ENCODE results near the gene OR5H6. TPM values are rescaled to one million over a fixed set of nuclear protein-coding genes. Genes with fewer than 3 reads are reported as not detected.
"Not testable (repeated sequence)": the region's sequence is repeated elsewhere in the genome, so short reads cannot be mapped to it uniquely, and the experiment has no call there.

Gene OR5H6
- not detected for total RNA-seq

- peaks cover 1% of the 10 kb centered on the region for H3K9me3 Mint-ChIP-seq
- DNase-seq: no peak
Observed at GRCh38 chr3:98263944-98264343, at the start of gene OR5H6. Gene OR5H6 (plus strand): TSS chr3:98264244. CDS start chr3:98264333, 89 bp downstream.

GRCh38 chr3:98215051-98215450 is 49.0 kb upstream of the OR5H6 start:
- H3K27ac Mint-ChIP-seq: no peak overlapping the region
- ChIA-PET CTCF (no interaction called here), POLR2A (no interaction called here)
- H3K4me3 Mint-ChIP-seq: no peak overlapping the region
- no peaks in the 10 kb centered on the region for H3K4me1 Mint-ChIP-seq (ENCODE audit: low read depth)
- H3K9me3 Mint-ChIP-seq: no peaks in the 10 kb centered on the region
- H3K36me3 Mint-ChIP-seq: no peaks in the 10 kb centered on the region
- no peaks in the 10 kb centered on the region for H3K27me3 Mint-ChIP-seq
- intact Hi-C loops (cut with micrococcal nuclease): no loop called here
- DNase-seq: no peak

More at GRCh38 chr3:98263944-98264343, at the start of gene OR5H6:
- Mint-ChIP-seq H3K27ac (no peak within 1 kb of the TSS), H3K36me3 (no peaks in the 10 kb centered on the region), H3K4me3 (no peak within 1 kb of the TSS), H3K4me1 (ENCODE audit: low read depth) (no peaks in the 10 kb centered on the region), H3K27me3 (peaks cover 3% of the 10 kb centered on the region)
- ChIA-PET CTCF (no interaction called here), POLR2A (no interaction called here)
- intact Hi-C loops (cut with micrococcal nuclease): no loop called here

- Mint-ChIP-seq H3K27ac (no peak overlapping the region), H3K27me3 (peaks cover 2% of the 10 kb centered on the region), H3K4me3 (no peak overlapping the region), H3K36me3 (no peaks in the 10 kb centered on the region), H3K9me3 (no peaks in the 10 kb centered on the region), H3K4me1 (ENCODE audit: low read depth) (no peaks in the 10 kb centered on the region)
- POLR2A ChIA-PET: no interaction called here
- intact Hi-C loops (cut with micrococcal nuclease): no loop called here
- CTCF ChIA-PET: no interaction called here
- no peak for DNase-seq
Observed at GRCh38 chr3:98223907-98224672, 40.0 kb upstream of the OR5H6 start.

- ChIA-PET POLR2A (no interaction called here), CTCF (no interaction called here)
- no peak overlapping the region for H3K27ac Mint-ChIP-seq
- intact Hi-C loops (cut with micrococcal nuclease): no loop called here
- H3K27me3 Mint-ChIP-seq: peaks cover 8% of the 10 kb centered on the region
- H3K9me3 Mint-ChIP-seq: no peaks in the 10 kb centered on the region
- H3K4me1 Mint-ChIP-seq (ENCODE audit: low read depth): no peaks in the 10 kb centered on the region
- DNase-seq: no peak
- no peaks in the 10 kb centered on the region for H3K36me3 Mint-ChIP-seq
- no peak overlapping the region for H3K4me3 Mint-ChIP-seq
Observed at GRCh38 chr3:98232489-98232888, 31.6 kb upstream of the OR5H6 start.

GRCh38 chr3:98233468-98233867 is 30.6 kb upstream of the OR5H6 start:
- intact Hi-C loops (cut with micrococcal nuclease): no loop called here
- ChIA-PET POLR2A (no interaction called here), CTCF (no interaction called here)
- Mint-ChIP-seq H3K9me3 (no peaks in the 10 kb centered on the region), H3K4me1 (ENCODE audit: low read depth) (no peaks in the 10 kb centered on the region), H3K27ac (no peak overlapping the region), H3K36me3 (no peaks in the 10 kb centered on the region), H3K27me3 (peaks cover 7% of the 10 kb centered on the region), H3K4me3 (no peak overlapping the region)
- no peak for DNase-seq

- Mint-ChIP-seq H3K4me3 (no peak overlapping the region), H3K4me1 (ENCODE audit: low read depth) (no peaks in the 10 kb centered on the region), H3K27me3 (peaks cover 7% of the 10 kb centered on the region), H3K27ac (no peak overlapping the region), H3K9me3 (no peaks in the 10 kb centered on the region), H3K36me3 (no peaks in the 10 kb centered on the region)
- ChIA-PET CTCF (no interaction called here), POLR2A (no interaction called here)
- intact Hi-C loops (cut with micrococcal nuclease): no loop called here
- no peak for DNase-seq
Observed at GRCh38 chr3:98240131-98240530, 23.9 kb upstream of the OR5H6 start.

GRCh38 chr3:98242155-98242554 is 21.9 kb upstream of the OR5H6 start:
- H3K4me1 Mint-ChIP-seq (ENCODE audit: low read depth): no peaks in the 10 kb centered on the region
- DNase-seq: no peak
- ChIA-PET CTCF (no interaction called here), POLR2A (no interaction called here)
- peaks cover 5% of the 10 kb centered on the region for H3K27me3 Mint-ChIP-seq
- H3K36me3 Mint-ChIP-seq: no peaks in the 10 kb centered on the region
- no peak overlapping the region for H3K27ac Mint-ChIP-seq
- H3K4me3 Mint-ChIP-seq: no peak overlapping the region
- H3K9me3 Mint-ChIP-seq: no peaks in the 10 kb centered on the region
- intact Hi-C loops (cut with micrococcal nuclease): no loop called here

- ChIA-PET POLR2A (no interaction called here), CTCF (no interaction called here)
- intact Hi-C loops (cut with micrococcal nuclease): no loop called here
- DNase-seq: no peak
- Mint-ChIP-seq H3K36me3 (no peaks in the 10 kb centered on the region), H3K27me3 (peaks cover 2% of the 10 kb centered on the region), H3K27ac (no peak overlapping the region), H3K4me1 (ENCODE audit: low read depth) (no peaks in the 10 kb centered on the region), H3K9me3 (no peaks in the 10 kb centered on the region), H3K4me3 (no peak overlapping the region)
Observed at GRCh38 chr3:98243843-98244242, 20.2 kb upstream of the OR5H6 start.

GRCh38 chr3:98246142-98246541 is 17.9 kb upstream of the OR5H6 start:
- intact Hi-C loops (cut with micrococcal nuclease): no loop called here
- no peaks in the 10 kb centered on the region for H3K4me1 Mint-ChIP-seq (ENCODE audit: low read depth)

GRCh38 chr3:98256026-98256425 is 8.0 kb upstream of the OR5H6 start:
- CTCF ChIA-PET: interaction anchor here (1.0 kb wide), 1 partner anchor 10 kb away, joined by 3 read pairs; no protein-coding TSS in a partner anchor
- H3K4me1 Mint-ChIP-seq (ENCODE audit: low read depth); POLR2A ChIA-PET; intact Hi-C loops (cut with micrococcal nuclease); H3K36me3 Mint-ChIP-seq; H3K9me3 Mint-ChIP-seq; H3K4me3 Mint-ChIP-seq; H3K27ac Mint-ChIP-seq; DNase-seq; H3K27me3 Mint-ChIP-seq: not testable (repeated sequence)

More at GRCh38 chr3:98246142-98246541, 17.9 kb upstream of the OR5H6 start:
- Mint-ChIP-seq H3K36me3 (no peaks in the 10 kb centered on the region), H3K27me3 (peaks cover 2% of the 10 kb centered on the region), H3K4me3 (no peak overlapping the region), H3K9me3 (no peaks in the 10 kb centered on the region), H3K27ac (no peak overlapping the region)
- CTCF ChIA-PET: interaction anchor here (0.9 kb wide), 1 partner anchor 10 kb away, joined by 3 read pairs; no protein-coding TSS in a partner anchor
- POLR2A ChIA-PET: no interaction called here
- DNase-seq: no peak

- no peak overlapping the region for H3K4me3 Mint-ChIP-seq
- H3K27me3 Mint-ChIP-seq: peaks cover 3% of the 10 kb centered on the region
- no peak for DNase-seq
- CTCF ChIA-PET: interaction anchor here (2.2 kb wide), 1 partner anchor 17 kb away, joined by 5 read pairs; no protein-coding TSS in a partner anchor
- H3K27ac Mint-ChIP-seq: no peak overlapping the region
- H3K4me1 Mint-ChIP-seq (ENCODE audit: low read depth): no peaks in the 10 kb centered on the region
- intact Hi-C loops (cut with micrococcal nuclease): no loop called here
- no peaks in the 10 kb centered on the region for H3K36me3 Mint-ChIP-seq
- POLR2A ChIA-PET: no interaction called here
- no peaks in the 10 kb centered on the region for H3K9me3 Mint-ChIP-seq
Observed at GRCh38 chr3:98259707-98260106, 4.3 kb upstream of the OR5H6 start.

- Mint-ChIP-seq H3K9me3 (no peaks in the 10 kb centered on the region), H3K4me3 (no peak overlapping the region), H3K36me3 (no peaks in the 10 kb centered on the region), H3K4me1 (ENCODE audit: low read depth) (no peaks in the 10 kb centered on the region), H3K27me3 (peaks cover 3% of the 10 kb centered on the region), H3K27ac (no peak overlapping the region)
- ChIA-PET CTCF (no interaction called here), POLR2A (no interaction called here)
- DNase-seq: no peak
- intact Hi-C loops (cut with micrococcal nuclease): no loop called here
Observed at GRCh38 chr3:98262046-98262445, 2.0 kb upstream of the OR5H6 start.

- POLR2A ChIA-PET: no interaction called here
- peaks cover 11% of the 10 kb centered on the region for H3K27me3 Mint-ChIP-seq
Observed at GRCh38 chr3:98269846-98270245, 5.8 kb downstream of the OR5H6 start.

More at GRCh38 chr3:98269846-98270245, 5.8 kb downstream of the OR5H6 start:
- DNase-seq: no peak
- H3K4me3 Mint-ChIP-seq: no peak overlapping the region
- CTCF ChIA-PET: no interaction called here
- H3K9me3 Mint-ChIP-seq: peaks cover 21% of the 10 kb centered on the region
- peaks cover 3% of the 10 kb centered on the region for H3K36me3 Mint-ChIP-seq
- intact Hi-C loops (cut with micrococcal nuclease): no loop called here
- H3K4me1 Mint-ChIP-seq (ENCODE audit: low read depth): no peaks in the 10 kb centered on the region
- no peak overlapping the region for H3K27ac Mint-ChIP-seq

Measured in activated CD4-positive, alpha-beta memory T cell treated with anti-CD3 and anti-CD28 coated beads for 36 hours (primary cell).